Measurements from ENCODE around the gene ZNF154.

ZNF154 gene

DNA sequence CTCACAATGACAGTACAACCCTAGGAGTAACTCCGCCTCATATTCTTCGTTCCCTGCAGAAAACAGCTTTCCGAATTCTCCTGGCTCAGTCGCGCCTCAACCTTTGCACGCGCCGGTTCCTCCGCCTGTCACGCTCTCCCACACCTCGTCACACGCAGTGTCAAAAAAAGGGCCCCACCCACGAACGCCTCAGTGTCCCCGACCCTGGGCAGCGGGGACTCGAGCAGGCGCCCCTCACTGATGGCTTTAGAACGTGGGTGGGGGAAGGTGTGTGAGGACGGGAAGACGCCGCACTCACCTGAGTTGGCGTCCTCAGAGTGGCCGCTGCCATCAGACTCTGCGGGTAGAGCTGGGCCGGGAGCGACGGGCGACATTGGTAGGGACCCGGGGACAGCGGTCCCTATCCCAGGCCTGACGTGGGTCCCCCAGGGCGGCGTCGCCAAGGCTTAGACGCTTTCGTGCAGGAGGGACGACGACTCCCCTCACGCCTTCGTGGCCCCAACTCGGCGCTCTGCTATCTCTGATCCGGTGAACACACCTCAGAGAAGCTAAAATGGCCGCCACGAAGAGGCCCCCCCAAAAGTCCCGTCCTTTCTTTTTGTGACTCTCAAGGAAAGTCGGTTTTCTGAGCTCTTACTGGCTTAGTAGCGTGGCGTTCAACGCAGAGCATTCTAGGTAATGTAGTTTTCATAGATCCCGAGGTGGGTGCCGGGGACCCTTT, at the start of gene ZNF154:
TSS of gene ZNF154 (minus strand) at position 564 of the 721 bp plus-strand sequence. CDS start at position 331, 233 bp downstream.
- DNase-seq (ENCODE audit: extremely low spot score), result peak; percentile 69
- TF ChIP-seq, protein P1, sequence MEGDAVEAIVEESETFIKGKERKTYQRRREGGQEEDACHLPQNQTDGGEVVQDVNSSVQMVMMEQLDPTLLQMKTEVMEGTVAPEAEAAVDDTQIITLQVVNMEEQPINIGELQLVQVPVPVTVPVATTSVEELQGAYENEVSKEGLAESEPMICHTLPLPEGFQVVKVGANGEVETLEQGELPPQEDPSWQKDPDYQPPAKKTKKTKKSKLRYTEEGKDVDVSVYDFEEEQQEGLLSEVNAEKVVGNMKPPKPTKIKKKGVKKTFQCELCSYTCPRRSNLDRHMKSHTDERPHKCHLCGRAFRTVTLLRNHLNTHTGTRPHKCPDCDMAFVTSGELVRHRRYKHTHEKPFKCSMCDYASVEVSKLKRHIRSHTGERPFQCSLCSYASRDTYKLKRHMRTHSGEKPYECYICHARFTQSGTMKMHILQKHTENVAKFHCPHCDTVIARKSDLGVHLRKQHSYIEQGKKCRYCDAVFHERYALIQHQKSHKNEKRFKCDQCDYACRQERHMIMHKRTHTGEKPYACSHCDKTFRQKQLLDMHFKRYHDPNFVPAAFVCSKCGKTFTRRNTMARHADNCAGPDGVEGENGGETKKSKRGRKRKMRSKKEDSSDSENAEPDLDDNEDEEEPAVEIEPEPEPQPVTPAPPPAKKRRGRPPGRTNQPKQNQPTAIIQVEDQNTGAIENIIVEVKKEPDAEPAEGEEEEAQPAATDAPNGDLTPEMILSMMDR (IDR thresholded peaks at IDR 0.05; ENCODE audit: control extremely low read depth, extremely low read depth, low read depth, missing control alignments), result no peak
- CTCF ChIA-PET, result interaction anchor here (0.9 to 1.1 kb wide), 2 partner anchors 9 to 29 kb away, joined by 3 read pairs; no protein-coding TSS in a partner anchor
- POLR2A ChIA-PET, result interaction anchor here (0.6 to 0.9 kb wide), 2 partner anchors 18 to 960 kb away, joined by 3 to 7 read pairs; partner anchors contain the start of gene ZNF671

GRCh38 chr19:57757941-57758340, 48.9 kb upstream of the ZNF154 start:
- POLR2A ChIA-PET, result no interaction called here
- TF ChIP-seq, protein P1 (IDR thresholded peaks at IDR 0.05; ENCODE audit: control extremely low read depth, extremely low read depth, low read depth, missing control alignments), result no peak
- CTCF ChIA-PET, result no interaction called here
- no peak for DNase-seq (ENCODE audit: extremely low spot score)

DNA sequence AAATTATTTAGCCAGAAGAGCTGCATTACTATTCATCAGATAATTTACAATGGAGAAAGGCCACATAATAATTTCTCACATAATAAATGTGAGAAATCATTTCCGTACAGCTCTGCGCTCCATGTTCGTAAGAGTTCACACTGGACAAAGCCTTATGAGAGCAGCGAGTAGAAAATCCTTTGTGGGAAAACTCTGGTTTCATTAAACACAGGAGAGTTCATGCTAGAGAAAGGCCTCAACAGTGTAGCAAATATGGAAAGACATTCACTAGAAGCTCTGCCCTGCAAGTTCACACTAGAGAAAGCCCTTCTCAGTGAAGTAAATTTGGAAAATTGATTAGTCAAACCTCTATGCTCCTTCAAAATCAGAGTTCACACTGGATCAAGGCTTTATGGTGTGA, 46.0 kb upstream of the ZNF154 start:
- CTCF ChIA-PET, result interaction anchor here (1.7 kb wide), 1 partner anchor 401 kb away, joined by 3 read pairs; no protein-coding TSS in a partner anchor
- TF ChIP-seq, protein P1 (IDR thresholded peaks at IDR 0.05; ENCODE audit: control extremely low read depth, extremely low read depth, low read depth, missing control alignments), result no peak
- POLR2A ChIA-PET, result no interaction called here

DNA sequence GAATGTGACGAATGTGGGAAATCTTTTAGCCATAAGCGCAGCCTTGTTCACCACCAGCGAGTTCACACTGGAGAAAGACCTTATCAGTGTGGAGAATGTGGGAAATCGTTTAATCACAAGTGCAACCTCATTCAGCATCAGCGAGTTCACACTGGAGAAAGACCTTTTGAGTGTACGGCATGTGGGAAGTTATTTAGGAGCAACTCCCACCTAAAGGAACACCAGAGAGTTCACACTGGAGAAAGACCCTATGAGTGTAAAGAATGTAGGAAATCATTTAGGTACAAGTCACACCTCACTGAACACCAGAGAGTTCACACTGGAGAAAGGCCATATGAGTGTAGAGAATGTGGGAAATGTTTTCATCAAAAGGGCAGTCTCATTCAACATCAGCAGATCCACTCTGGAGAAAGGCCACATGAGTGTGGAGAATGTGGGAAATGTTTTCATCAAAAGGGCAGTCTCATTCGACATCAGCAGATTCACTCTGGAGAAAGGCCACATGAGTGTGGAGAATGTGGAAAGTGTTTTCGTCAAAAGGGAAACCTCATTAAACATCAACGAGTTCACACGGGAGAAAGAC, 45.2 kb upstream of the ZNF154 start:
- CTCF ChIA-PET, result no interaction called here
- no peak for DNase-seq (ENCODE audit: extremely low spot score)
- POLR2A ChIA-PET, result no interaction called here
- TF ChIP-seq, protein P1 (IDR thresholded peaks at IDR 0.05; ENCODE audit: control extremely low read depth, extremely low read depth, low read depth, missing control alignments), result no peak

More for the DNA sequence above, 46.0 kb upstream of the ZNF154 start:
- DNase-seq (ENCODE audit: extremely low spot score), result no peak

DNA sequence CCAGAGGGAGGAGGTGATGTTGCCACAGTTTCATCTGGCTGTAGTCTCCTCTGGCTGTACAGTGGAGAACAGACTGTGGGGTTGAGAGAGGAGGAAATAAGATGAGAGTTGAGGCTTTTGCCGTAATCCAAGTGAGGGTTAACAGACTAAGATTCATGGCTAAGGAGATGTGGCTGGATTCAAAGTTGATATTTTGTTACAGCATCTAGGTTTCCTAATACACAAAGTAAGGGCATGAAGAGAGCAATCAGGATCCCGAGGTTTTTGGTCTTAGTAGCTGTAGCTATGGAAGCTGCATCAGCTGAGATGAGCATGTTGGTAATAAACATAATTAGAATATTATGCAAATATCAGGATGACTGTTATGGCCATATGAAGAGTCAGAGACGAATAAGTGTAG, 39.0 kb upstream of the ZNF154 start:
- ChIA-PET POLR2A (no interaction called here), CTCF (no interaction called here)
- TF ChIP-seq, protein P1 (IDR thresholded peaks at IDR 0.05; ENCODE audit: control extremely low read depth, extremely low read depth, low read depth, missing control alignments), result no peak
- DNase-seq (ENCODE audit: extremely low spot score), result no peak

GRCh38 chr19:57747472-57747807, 38.4 kb upstream of the ZNF154 start:
- CTCF ChIA-PET, result no interaction called here
- DNase-seq (ENCODE audit: extremely low spot score), result no peak
- POLR2A ChIA-PET, result no interaction called here

More at GRCh38 chr19:57747472-57747807, 38.4 kb upstream of the ZNF154 start:
- TF ChIP-seq, protein P1 (IDR thresholded peaks at IDR 0.05; ENCODE audit: control extremely low read depth, extremely low read depth, low read depth, missing control alignments), result no peak
